ENCODE measurements around the gene SCRN1.

SCRN1 gene

DNA sequence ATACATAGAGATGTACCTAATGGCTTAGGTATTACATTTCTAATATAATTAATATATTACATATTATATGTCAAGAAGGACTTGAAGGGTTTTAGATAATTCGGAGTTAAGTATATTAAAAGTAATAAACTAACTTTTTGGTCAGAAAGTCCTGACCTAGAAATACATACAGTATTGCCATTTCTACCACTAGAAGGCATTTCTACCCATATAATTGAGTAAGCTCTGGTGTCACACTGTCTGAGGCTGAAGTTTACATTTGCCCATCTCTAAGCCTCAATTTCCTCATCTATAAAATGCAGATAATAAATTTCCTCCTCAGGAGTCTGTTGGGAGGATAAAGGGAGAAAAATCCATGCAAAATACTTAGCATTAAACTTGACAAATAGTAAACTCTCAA, 29.8 kb upstream of the SCRN1 start:
- Histone ChIP-seq H3K9ac (ENCODE audit: low read depth, low read length, poor library complexity) (no peak overlapping the region), H3K14ac (ENCODE audit: low read length) (no peak overlapping the region), H3K4ac (ENCODE audit: low read length) (no peak overlapping the region), H2BK5ac (ENCODE audit: low read length) (no peak overlapping the region), H3K18ac (ENCODE audit: low read length) (no peak overlapping the region), H2BK15ac (ENCODE audit: low read length) (no peak overlapping the region), H3K9me3 (replicated peaks in 1 of 2; ENCODE audit: control insufficient read depth in 2 of 2, insufficient read depth in 1 of 2, low read depth in 1 of 2, low read length in 2 of 2) (no peaks in the 10 kb centered on the region), H3K4me2 (ENCODE audit: insufficient read depth, low read length, poor library complexity, severe bottlenecking) (no peak overlapping the region), H2AFZ (ENCODE audit: low read length) (no peak overlapping the region), H2AK5ac (ENCODE audit: low read depth, low read length) (no peak overlapping the region), H2BK12ac (ENCODE audit: low read length) (no peak overlapping the region), H3K4me3 (ENCODE audit: low read length in 2 of 2) (no peak overlapping the region), H3K27ac (replicated peaks; ENCODE audit: low read length) (no peak overlapping the region), H4K91ac (ENCODE audit: low read depth, low read length, poor library complexity) (no peak overlapping the region), H3K27me3 (ENCODE audit: control insufficient read depth in 3 of 3, insufficient read depth in 3 of 3, low read depth in 1 of 3, low read length in 3 of 3) (no peaks in the 10 kb centered on the region), H2BK120ac (ENCODE audit: low read depth, low read length) (no peak overlapping the region), H3K23ac (ENCODE audit: low read depth, low read length, poor library complexity) (no peak overlapping the region), H3K36me3 (replicated peaks in 1 of 2; ENCODE audit: control insufficient read depth in 2 of 2, insufficient read depth in 2 of 2, low read length in 2 of 2) (peaks cover 0 to 38% of the 10 kb centered on the region in 2 donors), H3K79me1 (ENCODE audit: low read depth, low read length) (no peaks in the 10 kb centered on the region), H3K4me1 (ENCODE audit: control insufficient read depth in 2 of 2, insufficient read depth in 1 of 2, low read depth in 1 of 2, low read length in 2 of 2) (no peaks in the 10 kb centered on the region), H4K8ac (ENCODE audit: low read depth, low read length) (no peak overlapping the region)
- DNase-seq (ENCODE audit: low spot score), result no peak
- no CpG with 5 or more reads among the region's 1 CpG for WGBS, 2 donors (ENCODE audit: extremely low coverage in 2 of 2, insufficient read length in 2 of 2, insufficient replicate concordance in 1 of 2)

DNA sequence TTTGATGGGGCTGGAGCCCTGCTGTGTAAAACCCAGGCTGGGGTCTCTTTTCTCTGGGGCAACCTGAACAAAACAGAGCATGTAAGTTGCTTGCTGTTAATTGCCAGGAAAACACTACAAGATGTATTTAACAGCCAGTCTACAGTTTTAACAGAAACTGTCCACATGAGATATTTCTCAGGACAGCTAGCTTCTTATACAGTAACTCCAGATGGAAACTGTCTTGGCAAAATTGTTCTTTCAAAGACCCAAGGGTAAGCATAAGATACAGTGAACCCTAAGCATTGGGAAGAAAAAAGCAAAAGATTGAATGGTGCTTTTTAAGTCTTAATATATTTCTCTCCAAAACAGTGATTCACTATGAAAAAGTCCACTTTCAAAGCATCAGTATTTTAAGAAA, 28.9 kb upstream of the SCRN1 start:
- H3K23ac ChIP-seq (ENCODE audit: low read depth, low read length, poor library complexity), result no peak overlapping the region
- no peak overlapping the region for H2AFZ ChIP-seq (ENCODE audit: low read length)
- no peak overlapping the region for H2BK120ac ChIP-seq (ENCODE audit: low read depth, low read length)
- H3K4ac ChIP-seq (ENCODE audit: low read length), result no peak overlapping the region
- H4K91ac ChIP-seq (ENCODE audit: low read depth, low read length, poor library complexity), result no peak overlapping the region
- H3K27me3 ChIP-seq (ENCODE audit: control insufficient read depth in 3 of 3, insufficient read depth in 3 of 3, low read depth in 1 of 3, low read length in 3 of 3), result no peaks in the 10 kb centered on the region
- no peak overlapping the region for H3K27ac ChIP-seq (replicated peaks; ENCODE audit: low read length)
- H3K14ac ChIP-seq (ENCODE audit: low read length), result no peak overlapping the region
- H3K4me3 ChIP-seq (ENCODE audit: low read length in 2 of 2), result no peak overlapping the region
- H3K79me1 ChIP-seq (ENCODE audit: low read depth, low read length), result no peaks in the 10 kb centered on the region
- H2BK15ac ChIP-seq (ENCODE audit: low read length), result no peak overlapping the region
- no peak overlapping the region for H3K18ac ChIP-seq (ENCODE audit: low read length)
- H3K4me1 ChIP-seq (ENCODE audit: control insufficient read depth in 2 of 2, insufficient read depth in 1 of 2, low read depth in 1 of 2, low read length in 2 of 2), result no peaks in the 10 kb centered on the region
- H3K9ac ChIP-seq (ENCODE audit: low read depth, low read length, poor library complexity), result no peak overlapping the region
- H3K4me2 ChIP-seq (ENCODE audit: insufficient read depth, low read length, poor library complexity, severe bottlenecking), result no peak overlapping the region
- H2BK12ac ChIP-seq (ENCODE audit: low read length), result no peak overlapping the region
- peaks cover 0 to 47% of the 10 kb centered on the region in 2 donors for H3K36me3 ChIP-seq (replicated peaks in 1 of 2; ENCODE audit: control insufficient read depth in 2 of 2, insufficient read depth in 2 of 2, low read length in 2 of 2)
- H4K8ac ChIP-seq (ENCODE audit: low read depth, low read length), result no peak overlapping the region
- H2AK5ac ChIP-seq (ENCODE audit: low read depth, low read length), result no peak overlapping the region
- H2BK5ac ChIP-seq (ENCODE audit: low read length), result no peak overlapping the region
- no peaks in the 10 kb centered on the region for H3K9me3 ChIP-seq (replicated peaks in 1 of 2; ENCODE audit: control insufficient read depth in 2 of 2, insufficient read depth in 1 of 2, low read depth in 1 of 2, low read length in 2 of 2)
- no peak for DNase-seq (ENCODE audit: low spot score)

DNA sequence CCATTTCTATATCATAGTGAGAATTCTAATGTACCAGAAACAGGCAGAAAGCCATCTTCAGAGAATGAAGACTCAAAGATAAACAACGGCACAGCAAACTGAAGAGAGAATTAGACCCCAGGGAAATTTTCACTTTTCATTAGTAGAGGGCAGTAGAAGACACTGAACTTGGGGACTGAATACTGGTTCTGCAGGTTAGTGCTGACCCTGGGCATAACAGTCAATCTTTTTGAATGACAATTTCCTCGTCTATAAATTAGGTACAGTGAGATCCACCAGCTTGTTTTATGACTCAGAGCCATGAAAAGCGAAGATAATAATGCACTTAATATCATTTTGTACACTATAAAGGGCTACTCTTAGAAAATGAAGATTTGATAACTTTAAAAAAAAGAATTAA, 23.2 kb upstream of the SCRN1 start:
- Histone ChIP-seq H2AK5ac (ENCODE audit: low read depth, low read length) (no peak overlapping the region), H3K27ac (replicated peaks; ENCODE audit: low read length) (no peak overlapping the region), H3K79me1 (ENCODE audit: low read depth, low read length) (no peaks in the 10 kb centered on the region), H2BK15ac (ENCODE audit: low read length) (no peak overlapping the region), H2BK120ac (ENCODE audit: low read depth, low read length) (no peak overlapping the region), H3K4me2 (ENCODE audit: insufficient read depth, low read length, poor library complexity, severe bottlenecking) (no peak overlapping the region), H4K8ac (ENCODE audit: low read depth, low read length) (no peak overlapping the region), H3K27me3 (ENCODE audit: control insufficient read depth in 3 of 3, insufficient read depth in 3 of 3, low read depth in 1 of 3, low read length in 3 of 3) (no peaks in the 10 kb centered on the region), H4K91ac (ENCODE audit: low read depth, low read length, poor library complexity) (no peak overlapping the region), H3K4ac (ENCODE audit: low read length) (no peak overlapping the region), H3K18ac (ENCODE audit: low read length) (no peak overlapping the region), H3K9ac (ENCODE audit: low read depth, low read length, poor library complexity) (no peak overlapping the region), H2BK12ac (ENCODE audit: low read length) (no peak overlapping the region), H3K14ac (ENCODE audit: low read length) (no peak overlapping the region), H2AFZ (ENCODE audit: low read length) (no peak overlapping the region), H3K9me3 (replicated peaks in 1 of 2; ENCODE audit: control insufficient read depth in 2 of 2, insufficient read depth in 1 of 2, low read depth in 1 of 2, low read length in 2 of 2) (no peaks in the 10 kb centered on the region), H3K4me3 (ENCODE audit: low read length in 2 of 2) (no peak overlapping the region), H3K23ac (ENCODE audit: low read depth, low read length, poor library complexity) (no peak overlapping the region), H3K4me1 (ENCODE audit: control insufficient read depth in 2 of 2, insufficient read depth in 1 of 2, low read depth in 1 of 2, low read length in 2 of 2) (no peaks in the 10 kb centered on the region), H3K36me3 (replicated peaks in 1 of 2; ENCODE audit: control insufficient read depth in 2 of 2, insufficient read depth in 2 of 2, low read length in 2 of 2) (peaks cover 0 to 33% of the 10 kb centered on the region in 2 donors), H2BK5ac (ENCODE audit: low read length) (no peak overlapping the region)
- WGBS, 2 donors (ENCODE audit: extremely low coverage in 2 of 2, insufficient read length in 2 of 2, insufficient replicate concordance in 1 of 2), result no CpG with 5 or more reads among the region's 3 CpGs
- no peak for DNase-seq (ENCODE audit: low spot score)

DNA sequence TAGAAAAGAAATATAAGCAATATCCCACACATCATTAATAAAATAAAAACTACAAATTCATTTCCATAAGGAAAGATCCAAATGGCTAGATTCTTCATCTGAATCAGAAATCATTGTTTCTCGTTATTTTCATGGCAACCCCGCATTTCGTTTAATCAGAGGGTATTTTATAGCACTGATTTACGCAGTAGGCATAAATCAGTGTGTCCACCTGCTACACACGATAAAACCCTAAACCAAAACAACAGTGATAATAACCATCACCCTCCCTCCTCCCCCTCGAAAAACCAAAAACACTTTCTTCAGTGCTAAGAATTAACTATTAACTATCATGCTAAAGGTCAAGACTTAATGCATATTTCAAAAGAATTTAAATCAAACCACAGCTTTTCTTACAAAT, 20.4 kb upstream of the SCRN1 start:
- H3K4me2 ChIP-seq (ENCODE audit: insufficient read depth, low read length, poor library complexity, severe bottlenecking), result no peak overlapping the region

More for the DNA sequence above, 20.4 kb upstream of the SCRN1 start:
- H4K91ac ChIP-seq (ENCODE audit: low read depth, low read length, poor library complexity), result no peak overlapping the region
- no peaks in the 10 kb centered on the region for H3K9me3 ChIP-seq (replicated peaks in 1 of 2; ENCODE audit: control insufficient read depth in 2 of 2, insufficient read depth in 1 of 2, low read depth in 1 of 2, low read length in 2 of 2)
- no peak overlapping the region for H3K18ac ChIP-seq (ENCODE audit: low read length)
- H2BK5ac ChIP-seq (ENCODE audit: low read length), result no peak overlapping the region
- H3K4ac ChIP-seq (ENCODE audit: low read length), result no peak overlapping the region
- H2BK15ac ChIP-seq (ENCODE audit: low read length), result no peak overlapping the region
- no peak overlapping the region for H3K4me3 ChIP-seq (ENCODE audit: low read length in 2 of 2)
- no peak overlapping the region for H3K9ac ChIP-seq (ENCODE audit: low read depth, low read length, poor library complexity)
- H3K36me3 ChIP-seq (replicated peaks in 1 of 2; ENCODE audit: control insufficient read depth in 2 of 2, insufficient read depth in 2 of 2, low read length in 2 of 2), result peaks cover 0 to 16% of the 10 kb centered on the region in 2 donors
- H3K27me3 ChIP-seq (ENCODE audit: control insufficient read depth in 3 of 3, insufficient read depth in 3 of 3, low read depth in 1 of 3, low read length in 3 of 3), result no peaks in the 10 kb centered on the region
- DNase-seq (ENCODE audit: low spot score), result no peak
- H2AK5ac ChIP-seq (ENCODE audit: low read depth, low read length), result no peak overlapping the region
- no peak overlapping the region for H2BK120ac ChIP-seq (ENCODE audit: low read depth, low read length)
- peaks cover 2 to 5% of the 10 kb centered on the region in 2 donors for H3K4me1 ChIP-seq (ENCODE audit: control insufficient read depth in 2 of 2, insufficient read depth in 1 of 2, low read depth in 1 of 2, low read length in 2 of 2)
- H3K27ac ChIP-seq (replicated peaks; ENCODE audit: low read length), result no peak overlapping the region
- no peak overlapping the region for H3K23ac ChIP-seq (ENCODE audit: low read depth, low read length, poor library complexity)
- no peaks in the 10 kb centered on the region for H3K79me1 ChIP-seq (ENCODE audit: low read depth, low read length)
- no peak overlapping the region for H2AFZ ChIP-seq (ENCODE audit: low read length)
- WGBS, 2 donors (ENCODE audit: extremely low coverage in 2 of 2, insufficient read length in 2 of 2, insufficient replicate concordance in 1 of 2), result 100% methylated on average over 1 of the region's 6 CpGs
- H3K14ac ChIP-seq (ENCODE audit: low read length), result no peak overlapping the region
- H4K8ac ChIP-seq (ENCODE audit: low read depth, low read length), result no peak overlapping the region
- no peak overlapping the region for H2BK12ac ChIP-seq (ENCODE audit: low read length)

All from neuronal stem cell (in vitro differentiated cells).